AG08395 (cell line): ENCODE results near the gene CABP4.
A peak's percentile ranks its signal among the peaks of the same experiment; 100 is the strongest.
"Not testable (repeated sequence)": the region's sequence is repeated elsewhere in the genome, so short reads cannot be mapped to it uniquely, and the experiment has no call there.

Experiments
- DNase-seq: peaks from one replicate; pipeline ENCODE4 v3.0.0; 2012; ENCODE audit warnings: mixed read lengths, low spot score

The CABP4 gene

GRCh38 chr11:67419325-67420049 is 35.7 kb upstream of the CABP4 start:
- no peak for DNase-seq

DNA sequence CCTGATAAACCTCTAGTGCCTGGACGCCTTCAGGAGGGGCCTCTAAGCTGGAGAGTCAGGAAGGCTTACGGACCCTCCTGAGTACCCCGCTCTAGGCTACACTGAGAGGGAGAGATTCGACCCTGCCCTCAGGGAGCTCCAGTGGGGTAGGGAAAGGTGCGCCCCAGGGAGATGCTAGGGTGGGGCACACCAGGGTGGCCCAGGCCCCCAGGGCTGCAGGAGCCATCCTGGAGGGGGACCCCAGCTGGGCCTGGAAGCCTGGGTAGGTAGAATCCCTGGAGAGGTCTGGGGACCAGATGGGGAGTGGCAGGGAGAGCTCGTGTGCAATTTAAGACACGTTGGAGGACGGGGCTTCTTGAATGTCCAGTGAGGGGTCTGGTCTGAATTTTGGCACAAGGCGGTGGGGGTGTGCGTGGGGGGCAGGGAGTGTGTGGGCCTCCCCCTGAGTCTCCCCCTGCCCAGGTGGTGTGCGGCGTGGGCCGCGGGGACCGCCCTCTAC is 35.0 kb upstream of the CABP4 start:
- no peak for DNase-seq

DNA sequence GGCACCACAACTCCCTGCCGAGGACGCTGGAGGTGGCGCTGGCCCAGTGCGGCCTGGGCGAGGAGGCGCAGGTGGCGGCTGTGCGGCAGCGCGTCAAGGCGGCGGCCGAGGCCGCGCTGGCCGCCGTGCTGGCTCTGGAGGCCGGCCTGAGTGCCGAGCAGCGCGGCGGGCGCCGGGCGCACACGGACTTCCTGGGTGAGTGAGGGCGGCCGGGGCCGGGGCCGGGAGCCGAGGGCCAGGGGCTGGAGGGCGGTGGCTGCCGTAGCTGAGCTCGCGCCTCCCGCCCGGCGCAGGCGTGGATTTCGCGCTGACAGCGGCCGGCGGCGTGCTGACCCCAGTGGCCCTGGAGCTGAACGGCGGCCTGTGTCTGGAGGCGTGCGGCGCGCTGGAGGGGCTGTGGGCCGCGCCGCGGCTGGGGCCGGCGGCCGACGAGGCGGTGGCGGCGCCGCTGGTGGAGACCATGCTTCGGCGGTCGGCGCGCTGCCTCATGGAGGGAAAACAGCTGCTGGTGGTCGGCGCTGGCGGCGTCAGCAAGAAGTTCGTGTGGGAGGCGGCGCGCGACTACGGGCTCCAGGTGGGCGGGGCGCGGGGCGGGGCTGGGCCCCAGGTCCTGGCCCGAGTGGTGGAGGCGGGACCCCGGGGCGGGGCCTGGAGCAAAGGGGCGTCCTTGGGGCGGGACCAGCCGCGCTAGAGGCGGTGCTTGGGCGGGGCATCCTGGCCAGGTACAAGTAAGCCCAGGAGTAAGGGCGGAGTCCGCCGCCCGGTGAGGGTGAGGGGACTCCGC is 34.3 kb upstream of the CABP4 start:
- DNase-seq = peak; percentile 98

GRCh38 chr11:67421430-67422031 is 33.6 kb upstream of the CABP4 start:
- DNase-seq = no peak

GRCh38 chr11:67422891-67423290 is 32.3 kb upstream of the CABP4 start:
- DNase-seq = no peak

GRCh38 chr11:67423466-67423865 is 31.7 kb upstream of the CABP4 start:
- DNase-seq = no peak

DNA sequence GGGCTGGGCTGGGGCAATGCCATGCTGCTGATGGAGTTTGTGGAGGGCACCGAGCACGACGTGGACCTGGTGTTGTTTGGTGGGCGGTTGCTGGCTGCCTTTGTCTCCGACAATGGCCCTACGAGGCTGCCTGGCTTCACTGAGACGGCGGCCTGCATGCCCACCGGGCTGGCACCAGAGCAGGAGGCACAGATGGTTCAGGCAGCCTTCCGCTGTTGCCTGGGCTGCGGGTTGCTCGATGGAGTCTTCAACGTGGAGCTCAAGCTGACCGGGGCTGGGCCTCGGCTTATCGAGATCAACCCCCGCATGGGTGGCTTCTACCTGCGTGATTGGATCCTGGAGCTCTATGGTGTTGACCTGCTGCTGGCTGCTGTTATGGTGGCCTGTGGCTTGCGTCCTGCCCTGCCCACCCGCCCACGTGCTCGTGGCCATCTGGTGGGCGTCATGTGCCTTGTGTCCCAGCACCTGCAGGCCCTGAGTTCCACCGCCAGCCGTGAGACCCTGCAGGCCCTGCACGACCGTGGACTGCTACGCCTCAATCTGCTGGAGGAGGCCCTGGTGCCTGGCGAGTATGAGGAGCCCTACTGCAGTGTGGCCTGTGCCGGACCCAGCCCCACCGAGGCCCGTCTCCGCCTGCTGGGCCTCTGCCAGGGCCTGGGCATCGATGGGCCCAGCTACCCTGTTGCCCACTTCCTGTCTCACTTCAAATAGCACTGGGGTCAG is 31.1 kb upstream of the CABP4 start:
- DNase-seq = no peak

GRCh38 chr11:67427364-67427859 is 27.7 kb upstream of the CABP4 start:
- not testable (repeated sequence) for DNase-seq

- DNase-seq = peak; percentile 100
Observed at GRCh38 chr11:67428052-67429001, 26.8 kb upstream of the CABP4 start, which contains the start of gene RPS6KB2. Gene RPS6KB2, plus strand, starts transcription at chr11:67428494. Its CDS starts 52 bp downstream, at chr11:67428546.

- no peak for DNase-seq
Observed at GRCh38 chr11:67429038-67429668, 26.0 kb upstream of the CABP4 start.

DNA sequence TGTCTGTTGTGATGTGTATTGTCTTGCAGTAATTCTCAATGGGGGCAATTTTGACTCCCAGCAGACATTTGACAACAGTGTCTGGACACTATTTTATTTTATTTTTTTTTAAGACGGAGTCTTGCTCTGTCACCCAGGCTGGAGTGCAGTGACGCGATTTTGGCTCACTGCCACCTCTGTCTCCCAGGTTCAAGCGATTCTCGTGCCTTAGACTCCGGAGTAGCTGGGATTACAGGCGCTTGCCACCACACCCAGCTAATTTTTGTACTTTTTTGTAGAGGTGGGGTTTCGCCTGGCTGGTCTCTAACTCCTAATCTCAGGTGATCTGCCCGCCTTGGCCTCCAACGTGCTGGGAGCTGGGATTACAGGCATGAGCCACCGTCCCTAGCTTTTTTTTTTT is 25.4 kb upstream of the CABP4 start:
- no peak for DNase-seq

DNA sequence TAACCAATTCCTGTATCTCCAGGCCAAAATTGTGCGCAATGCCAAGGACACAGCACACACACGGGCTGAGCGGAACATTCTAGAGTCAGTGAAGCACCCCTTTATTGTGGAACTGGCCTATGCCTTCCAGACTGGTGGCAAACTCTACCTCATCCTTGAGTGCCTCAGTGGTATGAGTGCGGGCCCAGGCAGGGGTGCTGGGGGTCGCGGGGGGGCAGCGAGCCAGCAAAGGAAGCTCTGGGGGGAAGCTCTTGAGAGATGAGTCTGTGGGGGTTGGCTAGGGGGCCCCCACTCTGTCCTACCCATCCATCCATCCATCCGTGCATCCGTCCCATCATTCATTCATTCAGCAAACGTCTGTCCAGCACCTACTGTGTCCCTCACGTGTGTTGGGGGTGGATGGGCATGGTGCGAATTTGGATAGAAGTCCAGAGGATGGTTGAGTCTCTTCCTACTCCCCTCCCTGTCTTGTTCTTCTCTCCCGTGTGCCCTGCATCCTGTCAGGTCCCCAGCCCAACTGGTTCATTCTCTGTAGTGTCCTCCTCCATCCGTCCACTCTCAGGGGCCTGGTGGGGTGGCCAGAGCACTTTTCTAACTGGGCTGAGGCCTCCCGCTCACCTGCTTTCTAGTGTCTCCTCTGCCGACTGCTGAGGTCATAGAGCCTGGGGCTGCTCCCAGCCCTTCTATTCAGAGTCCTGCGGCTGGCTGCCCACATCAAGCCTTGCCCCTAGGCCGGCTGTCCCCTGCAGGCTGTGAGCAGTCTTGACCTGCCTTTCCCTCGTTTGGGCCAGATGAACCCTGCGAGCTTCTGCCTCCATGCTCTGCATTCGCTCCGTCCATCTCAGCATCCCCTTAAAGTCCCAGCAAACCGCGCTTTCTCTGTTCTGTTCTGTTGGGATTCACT is 23.6 kb upstream of the CABP4 start:
- no peak for DNase-seq

DNA sequence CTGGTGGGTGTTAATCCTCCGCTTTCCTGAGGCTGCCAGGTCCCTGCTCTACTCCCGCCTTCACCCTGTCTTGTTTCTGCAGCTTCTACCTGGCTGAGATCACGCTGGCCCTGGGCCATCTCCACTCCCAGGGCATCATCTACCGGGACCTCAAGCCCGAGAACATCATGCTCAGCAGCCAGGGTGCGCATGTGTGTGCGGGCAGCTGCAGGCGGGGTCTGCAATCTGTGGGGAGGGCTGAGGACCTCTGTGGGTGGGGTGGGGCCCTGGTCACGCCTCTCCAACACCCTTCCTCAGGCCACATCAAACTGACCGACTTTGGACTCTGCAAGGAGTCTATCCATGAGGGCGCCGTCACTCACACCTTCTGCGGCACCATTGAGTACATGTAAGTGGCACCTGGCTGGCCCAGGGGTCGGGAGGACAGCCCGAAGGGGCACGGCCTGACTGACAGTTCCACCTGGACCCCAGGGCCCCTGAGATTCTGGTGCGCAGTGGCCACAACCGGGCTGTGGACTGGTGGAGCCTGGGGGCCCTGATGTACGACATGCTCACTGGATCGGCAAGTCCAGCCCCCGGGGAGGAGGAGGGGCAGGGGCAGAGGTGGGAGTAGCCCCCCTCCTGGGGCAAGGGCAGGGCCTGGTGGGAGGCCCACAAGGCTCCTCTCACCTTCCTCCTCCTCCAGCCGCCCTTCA is 22.4 kb upstream of the CABP4 start:
- no peak for DNase-seq

- no peak for DNase-seq
Observed at GRCh38 chr11:67433536-67434394, 21.4 kb upstream of the CABP4 start.

GRCh38 chr11:67434395-67434881 is 20.7 kb upstream of the CABP4 start:
- DNase-seq = no peak

- no peak for DNase-seq
Observed at GRCh38 chr11:67435031-67435726, 20.0 kb upstream of the CABP4 start.
